GM12878 (cell line): ENCODE results near the gene MORC1. TPM values are rescaled to one million over a fixed set of nuclear protein-coding genes. Genes with fewer than 3 reads are reported as not detected.

Experiments used
- ATAC-seq: fragments of 200-7000 bp; cut with Tn5 transposase; 3 replicates; pipeline ENCODE4 v1.9.1; 2020; ENCODE audit warnings: mild to moderate bottlenecking, moderate library complexity
- BruUV-seq: library from RNA; stranded (reverse); fragments of 400-500 nt; replicated peaks from 2 replicates; lab custom pipeline; 2021; lab: Mats Ljungman, UMichigan
- CTCF ChIA-PET: fragments of 300-600 bp; sonication (Branson Sonifier 250); formaldehyde crosslinking; extraction: SDS; loops from one replicate; lab custom pipeline; 2021; ENCODE audit warnings: inconsistent platforms; lab: Yijun Ruan, JAX
- POLR2A ChIA-PET: fragments of 350-600 bp; formaldehyde crosslinking; extraction: SDS; loops from one replicate; lab custom pipeline; 2021; ENCODE audit warnings: inconsistent platforms; lab: Charles Lee
- RAD21 ChIA-PET: fragments of 300-600 bp; sonication (Branson Sonifier 250); formaldehyde crosslinking; loops from one replicate; lab custom pipeline; 2023; ENCODE audit warnings: antibody characterized with exemption; ENCODE audit not compliant: unreplicated experiment; lab: Charles Lee
- SMC1A ChIA-PET: fragments of 300-600 bp; sonication (Branson Sonifier 250); formaldehyde crosslinking; loops from one replicate; lab custom pipeline; 2023; ENCODE audit not compliant: unreplicated experiment, uncharacterized antibody; lab: Charles Lee
- DNase-seq: peaks from one replicate; pipeline ENCODE4 v3.0.0-alpha.2; 2011; ENCODE audit warnings: low read depth, low spot score
- FAIRE-seq: peaks from 3 replicates; lab custom pipeline; 2011; peaks lifted over from hg19 to GRCh38; lab: Jason Lieb, UNC
- H2AFZ ChIP-seq: 2 replicates; pipeline ENCODE4 v1.6.0; 2011; ENCODE audit warnings: low read depth, low read length, control low read depth; ENCODE audit not compliant: control insufficient read depth
- H3K27ac ChIP-seq: 2 replicates; pipeline ENCODE4 v1.5.1; 2011; ENCODE audit warnings: control low read depth; ENCODE audit not compliant: control insufficient read depth, insufficient read depth
- H3K27me3 ChIP-seq, 2 experiments: replicated peaks in 1 of 2; 2 replicates each; pipeline versions ENCODE4 v1.6.0 to v1.6.1; 2011; ENCODE audit warnings: low read length in 1 of 2; ENCODE audit not compliant: control insufficient read depth in 2 of 2, insufficient read depth in 2 of 2
- H3K36me3 ChIP-seq, 2 experiments: 2 replicates each; pipeline ENCODE4 v1.5.1; 2011; ENCODE audit warnings: low read length in 1 of 2; ENCODE audit not compliant: control insufficient read depth in 2 of 2, insufficient read depth in 2 of 2
- H3K4me1 ChIP-seq: 2 replicates; pipeline ENCODE4 v1.6.1; 2011; ENCODE audit warnings: mild to moderate bottlenecking, low read length, moderate library complexity, mixed read lengths; ENCODE audit not compliant: control insufficient read depth, insufficient read depth
- H3K4me2 ChIP-seq: 2 replicates; pipeline ENCODE4 v1.6.0; 2011; ENCODE audit warnings: control low read depth; ENCODE audit not compliant: control insufficient read depth, insufficient read depth
- H3K4me3 ChIP-seq: fragments of 200-600 bp; sonication (generic); 2 replicates; pipeline ENCODE4 v1.5.1; 2016
- H3K79me2 ChIP-seq: 2 replicates; pipeline ENCODE4 v1.6.0; 2011; ENCODE audit warnings: low read length; ENCODE audit not compliant: control insufficient read depth, insufficient read depth
- H3K9ac ChIP-seq: 2 replicates; pipeline ENCODE4 v1.8.0; 2011; ENCODE audit warnings: low read length, control low read depth, mixed read lengths; ENCODE audit not compliant: control insufficient read depth, insufficient read depth
- H3K9me3 ChIP-seq: replicated peaks from 3 replicates; pipeline ENCODE4 v1.5.1; 2011; ENCODE audit warnings: mild to moderate bottlenecking, low read length; ENCODE audit not compliant: control insufficient read depth, insufficient read depth
- H4K20me1 ChIP-seq: 2 replicates; pipeline ENCODE4 v1.6.0; 2011; ENCODE audit not compliant: control insufficient read depth, insufficient read depth
- CREB1 ChIP-seq: IDR thresholded peaks from 2 replicates; pipeline ENCODE4 v1.6.1; 2012; ENCODE audit warnings: low read depth, mild to moderate bottlenecking, inconsistent platforms
- FOS ChIP-seq: IDR thresholded peaks from 3 replicates; pipeline ENCODE4 v1.6.1; 2011; ENCODE audit warnings: borderline replicate concordance; ENCODE audit not compliant: insufficient read length; ENCODE audit errors: extremely low read depth
- LARP7 ChIP-seq: fragments of 450-650 bp; IDR thresholded peaks from 2 replicates; pipeline ENCODE4 v1.6.1; 2017; ENCODE audit warnings: mild to moderate bottlenecking
- PML ChIP-seq: IDR thresholded peaks from 2 replicates; pipeline ENCODE4 v1.6.1; 2012; ENCODE audit warnings: low read length, inconsistent platforms
- RELA ChIP-seq: fragments of 450-650 bp; IDR thresholded peaks from 2 replicates; pipeline ENCODE4 v1.8.0; 2014; ENCODE audit warnings: borderline replicate concordance; ENCODE audit not compliant: partially characterized antibody
- YY1 ChIP-seq: IDR thresholded peaks from 2 replicates; pipeline ENCODE4 v1.6.1; 2011; ENCODE audit warnings: low read depth, mild to moderate bottlenecking, low read length
- ZNF217 ChIP-seq: fragments of 450-650 bp; IDR thresholded peaks from 2 replicates; pipeline ENCODE4 v1.6.1; 2017; ENCODE audit warnings: antibody characterized with exemption, mild to moderate bottlenecking
- ZNF274 ChIP-seq: IDR thresholded peaks from one replicate; pipeline ENCODE4 v1.8.0; 2011; ENCODE audit not compliant: insufficient read length, insufficient read depth
- in situ Hi-C: fragments of 300-500 bp; cut with MboI; formaldehyde crosslinking; loops from 9 replicates; pipeline ENCODE4 v1.14.3; 2018; ENCODE audit warnings: mixed read lengths
- intact Hi-C: fragments of 100-400 bp; cut with micrococcal nuclease; formaldehyde crosslinking; loops from one replicate; pipeline ENCODE4 v1.14.2; 2022; ENCODE audit not compliant: unreplicated experiment
- polyA plus RNA-seq, 11 experiments: library from polyadenylated mRNA; depleted of rRNA in 4 of 11; unstranded in 6 of 11; stranded (reverse) in 5 of 11; fragments of >200 nt; fragmentation: Nextera tagmentation in 4 of 11; fragmentation: Illumina TruSeq in 1 of 11; extraction: Ambion mirVana in 4 of 11; extraction: Trizol in 1 of 11; gene quantifications; 1 replicate in 1 of 11; 2 replicates in 10 of 11; pipeline versions ENCODE4 v1.2.1 to v1.2.3, GENCODE V29; 2011 to 2016; ENCODE audit warnings: inconsistent platforms in 2 of 11, missing spikeins in 2 of 11, low read depth in 1 of 11
- total RNA-seq, 4 experiments: library from RNA; depleted of rRNA in 3 of 4; stranded (reverse); fragments of >200 nt in 3 of 4; fragmentation: Illumina TruSeq in 1 of 4; extraction: Trizol in 1 of 4; gene quantifications; 2 replicates each; pipeline versions ENCODE4 v1.2.1 to v1.2.3, GENCODE V29; 2013 to 2021
- TF ChIP-seq, protein P1 (sequence below): IDR thresholded peaks from 2 replicates; pipeline ENCODE4 v1.6.1; 2011; ENCODE audit warnings: borderline replicate concordance, low read depth, mild to moderate bottlenecking, moderate library complexity, mixed read lengths, low read length; ENCODE audit not compliant: insufficient read depth; ENCODE audit errors: extremely low read length
- TF ChIP-seq, protein P2 (sequence below): IDR thresholded peaks from 2 replicates; pipeline ENCODE4 v1.6.1; 2011; ENCODE audit warnings: low read depth, mild to moderate bottlenecking, low read length, moderate library complexity, borderline replicate concordance; ENCODE audit errors: extremely low read depth
- TF ChIP-seq, protein P3 (sequence below): fragments of 450-650 bp; IDR thresholded peaks from 2 replicates; pipeline ENCODE4 v1.6.1; 2017; ENCODE audit warnings: antibody characterized with exemption, mild to moderate bottlenecking, moderate library complexity
- TF ChIP-seq, protein P4 (sequence below): fragments of 450-650 bp; formaldehyde crosslinking; IDR thresholded peaks from 2 replicates; pipeline ENCODE4 v1.4.0; 2022; ENCODE audit warnings: mild to moderate bottlenecking, moderate library complexity

MORC1 gene
- total and polyA plus RNA-seq, 10 of the 15 experiments (the other 5 are each of a cell fraction or from before 2014, with no cell fraction given) = 0.18 TPM; not detected in 9

DNA sequence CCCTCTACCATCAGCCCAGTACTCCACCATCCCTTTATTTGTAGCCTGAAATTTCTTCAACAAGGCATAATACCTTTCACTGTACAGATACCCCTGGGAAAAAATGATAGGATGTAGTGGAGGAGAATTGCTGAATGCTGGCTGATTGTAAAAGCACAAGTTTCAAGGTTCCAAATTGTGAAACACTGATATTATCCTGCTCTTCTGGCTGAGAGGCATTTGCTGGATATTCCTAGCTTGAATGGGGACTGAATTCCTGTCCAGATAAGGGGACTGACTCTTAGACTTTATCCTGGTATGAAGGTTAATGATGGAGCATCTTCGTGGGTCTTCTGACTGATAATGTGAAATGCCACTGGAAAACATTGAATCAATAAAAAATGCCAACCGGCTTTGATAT, 9.6 kb upstream of the MORC1 start (continued):
- TF ChIP-seq ZNF274 (no peak), PML (no peak), LARP7 (no peak), YY1 (no peak)
- TF ChIP-seq, protein P1, sequence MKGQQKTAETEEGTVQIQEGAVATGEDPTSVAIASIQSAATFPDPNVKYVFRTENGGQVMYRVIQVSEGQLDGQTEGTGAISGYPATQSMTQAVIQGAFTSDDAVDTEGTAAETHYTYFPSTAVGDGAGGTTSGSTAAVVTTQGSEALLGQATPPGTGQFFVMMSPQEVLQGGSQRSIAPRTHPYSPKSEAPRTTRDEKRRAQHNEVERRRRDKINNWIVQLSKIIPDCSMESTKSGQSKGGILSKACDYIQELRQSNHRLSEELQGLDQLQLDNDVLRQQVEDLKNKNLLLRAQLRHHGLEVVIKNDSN = no peak

DNA sequence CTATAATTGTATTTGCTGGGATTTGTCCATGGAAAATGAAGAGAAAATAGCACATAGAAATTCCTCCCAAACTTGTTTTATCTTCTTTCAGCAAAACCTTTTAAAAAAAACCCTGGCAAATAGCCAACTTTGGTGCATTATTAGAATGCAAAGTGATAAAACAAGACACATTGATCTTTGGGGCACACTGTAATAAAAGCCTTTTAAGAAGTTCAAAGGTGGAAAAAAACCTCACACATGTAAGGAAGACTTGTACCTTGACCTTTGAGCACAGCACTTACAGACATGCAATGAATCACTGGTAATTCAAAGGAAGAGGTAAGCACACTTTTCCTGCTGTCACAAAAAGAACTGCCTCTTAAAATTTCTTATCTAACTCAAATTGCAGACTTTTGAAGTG, 8.0 kb upstream of the MORC1 start:
- no TSS peak for BruUV-seq
- Histone ChIP-seq H3K36me3 (no peaks in the 10 kb centered on the region), H3K9me3 (no peaks in the 10 kb centered on the region), H3K27me3 (no peaks in the 10 kb centered on the region), H3K9ac (no peak overlapping the region), H2AFZ (no peak overlapping the region), H4K20me1 (no peaks in the 10 kb centered on the region), H3K4me1 (no peaks in the 10 kb centered on the region), H3K79me2 (no peaks in the 10 kb centered on the region), H3K4me3 (no peak overlapping the region), H3K27ac (no peak overlapping the region), H3K4me2 (no peak overlapping the region)
- POLR2A ChIA-PET = no interaction called here
- FAIRE-seq (no peak), ATAC-seq (no peak), DNase-seq (no peak)
- RAD21 ChIA-PET = no interaction called here
- SMC1A ChIA-PET = no interaction called here
- CTCF ChIA-PET = no interaction called here
- TF ChIP-seq ZNF217 (no peak), FOS (no peak), CREB1 (no peak), RELA (no peak)
- TF ChIP-seq, protein P2, sequence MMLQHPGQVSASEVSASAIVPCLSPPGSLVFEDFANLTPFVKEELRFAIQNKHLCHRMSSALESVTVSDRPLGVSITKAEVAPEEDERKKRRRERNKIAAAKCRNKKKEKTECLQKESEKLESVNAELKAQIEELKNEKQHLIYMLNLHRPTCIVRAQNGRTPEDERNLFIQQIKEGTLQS = no peak
- TF ChIP-seq, protein P3, sequence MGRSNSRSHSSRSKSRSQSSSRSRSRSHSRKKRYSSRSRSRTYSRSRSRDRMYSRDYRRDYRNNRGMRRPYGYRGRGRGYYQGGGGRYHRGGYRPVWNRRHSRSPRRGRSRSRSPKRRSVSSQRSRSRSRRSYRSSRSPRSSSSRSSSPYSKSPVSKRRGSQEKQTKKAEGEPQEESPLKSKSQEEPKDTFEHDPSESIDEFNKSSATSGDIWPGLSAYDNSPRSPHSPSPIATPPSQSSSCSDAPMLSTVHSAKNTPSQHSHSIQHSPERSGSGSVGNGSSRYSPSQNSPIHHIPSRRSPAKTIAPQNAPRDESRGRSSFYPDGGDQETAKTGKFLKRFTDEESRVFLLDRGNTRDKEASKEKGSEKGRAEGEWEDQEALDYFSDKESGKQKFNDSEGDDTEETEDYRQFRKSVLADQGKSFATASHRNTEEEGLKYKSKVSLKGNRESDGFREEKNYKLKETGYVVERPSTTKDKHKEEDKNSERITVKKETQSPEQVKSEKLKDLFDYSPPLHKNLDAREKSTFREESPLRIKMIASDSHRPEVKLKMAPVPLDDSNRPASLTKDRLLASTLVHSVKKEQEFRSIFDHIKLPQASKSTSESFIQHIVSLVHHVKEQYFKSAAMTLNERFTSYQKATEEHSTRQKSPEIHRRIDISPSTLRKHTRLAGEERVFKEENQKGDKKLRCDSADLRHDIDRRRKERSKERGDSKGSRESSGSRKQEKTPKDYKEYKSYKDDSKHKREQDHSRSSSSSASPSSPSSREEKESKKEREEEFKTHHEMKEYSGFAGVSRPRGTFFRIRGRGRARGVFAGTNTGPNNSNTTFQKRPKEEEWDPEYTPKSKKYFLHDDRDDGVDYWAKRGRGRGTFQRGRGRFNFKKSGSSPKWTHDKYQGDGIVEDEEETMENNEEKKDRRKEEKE = no peak
- TF ChIP-seq, protein P4, sequence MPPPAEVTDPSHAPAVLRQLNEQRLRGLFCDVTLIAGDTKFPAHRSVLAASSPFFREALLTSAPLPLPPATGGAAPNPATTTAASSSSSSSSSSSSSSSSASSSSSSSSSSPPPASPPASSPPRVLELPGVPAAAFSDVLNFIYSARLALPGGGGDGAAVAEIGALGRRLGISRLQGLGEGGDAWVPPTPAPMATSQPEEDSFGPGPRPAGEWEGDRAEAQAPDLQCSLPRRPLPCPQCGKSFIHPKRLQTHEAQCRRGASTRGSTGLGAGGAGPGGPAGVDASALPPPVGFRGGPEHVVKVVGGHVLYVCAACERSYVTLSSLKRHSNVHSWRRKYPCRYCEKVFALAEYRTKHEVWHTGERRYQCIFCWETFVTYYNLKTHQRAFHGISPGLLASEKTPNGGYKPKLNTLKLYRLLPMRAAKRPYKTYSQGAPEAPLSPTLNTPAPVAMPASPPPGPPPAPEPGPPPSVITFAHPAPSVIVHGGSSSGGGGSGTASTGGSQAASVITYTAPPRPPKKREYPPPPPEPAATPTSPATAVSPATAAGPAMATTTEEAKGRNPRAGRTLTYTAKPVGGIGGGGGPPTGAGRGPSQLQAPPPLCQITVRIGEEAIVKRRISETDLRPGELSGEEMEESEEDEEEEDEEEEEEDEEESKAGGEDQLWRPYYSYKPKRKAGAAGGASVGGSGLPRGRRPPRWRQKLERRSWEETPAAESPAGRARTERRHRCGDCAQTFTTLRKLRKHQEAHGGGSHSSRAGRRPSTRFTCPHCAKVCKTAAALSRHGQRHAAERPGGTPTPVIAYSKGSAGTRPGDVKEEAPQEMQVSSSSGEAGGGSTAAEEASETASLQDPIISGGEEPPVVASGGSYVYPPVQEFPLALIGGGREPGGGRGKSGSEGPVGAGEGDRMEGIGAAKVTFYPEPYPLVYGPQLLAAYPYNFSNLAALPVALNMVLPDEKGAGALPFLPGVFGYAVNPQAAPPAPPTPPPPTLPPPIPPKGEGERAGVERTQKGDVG (CRISPR knock-in tag) = no peak
- in situ Hi-C loops (no loop called here), intact Hi-C loops (no loop called here)
